B cell (primary cell): ENCODE measurements around the gene CD96.

ENCODE experiments used
- EZH2 ChIP-seq: IDR thresholded peaks from 2 replicates; pipeline ENCODE4 v1.6.1; 2012; ENCODE audit warnings: borderline replicate concordance, low read depth, mild to moderate bottlenecking, moderate library complexity, low read length; ENCODE audit not compliant: insufficient read depth, poor library complexity, severe bottlenecking
- TF ChIP-seq, protein P1 (sequence below): fragments of 200-600 bp; IDR thresholded peaks from one replicate; pipeline ENCODE4 v1.8.0; 2022; ENCODE audit warnings: antibody characterized with exemption, mild to moderate bottlenecking

DNA sequence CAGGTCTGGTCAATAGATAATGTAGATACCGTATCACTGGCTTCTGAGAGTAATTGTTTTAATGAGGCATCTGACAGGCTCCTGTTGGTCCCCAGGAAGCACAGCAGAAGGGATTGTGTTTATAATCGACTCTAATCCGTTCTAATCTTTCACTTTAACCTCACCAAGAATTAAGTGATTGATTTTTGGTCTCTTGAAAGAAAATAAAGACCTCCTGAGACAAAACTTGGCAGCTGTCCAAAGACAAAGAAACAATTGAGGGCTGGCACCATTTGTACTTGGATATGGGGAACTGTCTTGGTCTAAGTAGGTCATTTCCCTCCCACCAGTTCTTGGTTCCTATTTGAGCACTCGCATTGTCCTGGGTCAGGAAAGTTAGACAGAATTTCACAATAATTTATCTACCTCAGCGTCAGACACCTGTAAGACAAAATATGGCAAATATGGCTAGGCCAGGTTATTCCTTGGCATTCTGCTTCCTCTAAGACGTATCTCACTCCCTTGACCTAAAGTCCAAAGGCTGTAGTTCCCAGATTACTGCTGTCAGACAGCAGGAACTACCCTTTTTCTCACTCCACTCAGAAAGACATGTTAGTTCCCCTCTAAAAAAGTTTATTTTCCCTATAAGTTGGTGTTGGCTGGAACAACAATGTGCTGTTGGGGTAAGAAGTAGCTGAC lies 22.7 kb upstream of the CD96 start:
- TF ChIP-seq, protein P1, sequence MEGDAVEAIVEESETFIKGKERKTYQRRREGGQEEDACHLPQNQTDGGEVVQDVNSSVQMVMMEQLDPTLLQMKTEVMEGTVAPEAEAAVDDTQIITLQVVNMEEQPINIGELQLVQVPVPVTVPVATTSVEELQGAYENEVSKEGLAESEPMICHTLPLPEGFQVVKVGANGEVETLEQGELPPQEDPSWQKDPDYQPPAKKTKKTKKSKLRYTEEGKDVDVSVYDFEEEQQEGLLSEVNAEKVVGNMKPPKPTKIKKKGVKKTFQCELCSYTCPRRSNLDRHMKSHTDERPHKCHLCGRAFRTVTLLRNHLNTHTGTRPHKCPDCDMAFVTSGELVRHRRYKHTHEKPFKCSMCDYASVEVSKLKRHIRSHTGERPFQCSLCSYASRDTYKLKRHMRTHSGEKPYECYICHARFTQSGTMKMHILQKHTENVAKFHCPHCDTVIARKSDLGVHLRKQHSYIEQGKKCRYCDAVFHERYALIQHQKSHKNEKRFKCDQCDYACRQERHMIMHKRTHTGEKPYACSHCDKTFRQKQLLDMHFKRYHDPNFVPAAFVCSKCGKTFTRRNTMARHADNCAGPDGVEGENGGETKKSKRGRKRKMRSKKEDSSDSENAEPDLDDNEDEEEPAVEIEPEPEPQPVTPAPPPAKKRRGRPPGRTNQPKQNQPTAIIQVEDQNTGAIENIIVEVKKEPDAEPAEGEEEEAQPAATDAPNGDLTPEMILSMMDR = no peak
- TF ChIP-seq EZH2 = no peak
